Vagina (tissue), 2 donors: ENCODE measurements around the gene SAMD10. TPM values are rescaled to one million over a fixed set of nuclear protein-coding genes. Genes with fewer than 3 reads are reported as not detected.
"Not testable (repeated sequence)": the region's sequence is repeated elsewhere in the genome, so short reads cannot be mapped to it uniquely, and the experiment has no call there.

Experiments used
- DNase-seq, 2 donors: peaks; one replicate each; pipeline ENCODE4 v3.0.0-alpha.2; 2017; ENCODE audit errors: extremely low spot score in 2 of 2
- H3K27ac ChIP-seq: fragments of 200-600 bp; sonication (generic); one replicate; pipeline ENCODE4 v1.5.1; 2019
- H3K27me3 ChIP-seq: fragments of 200-600 bp; sonication (generic); one replicate; pipeline ENCODE4 v1.5.1; 2019
- H3K36me3 ChIP-seq, 2 donors: fragments of 200-600 bp; sonication (generic); one replicate each; pipeline ENCODE4 v1.5.1; 2017 to 2019
- H3K4me1 ChIP-seq: fragments of 200-600 bp; sonication (generic); one replicate; pipeline ENCODE4 v1.5.1; 2019
- H3K4me3 ChIP-seq, 2 donors: fragments of 200-600 bp; sonication (generic); 1 replicate in 1 of 2; 2 replicates in 1 of 2; pipeline ENCODE4 v1.5.1; 2016 to 2019
- H3K9me3 ChIP-seq: fragments of 200-600 bp; sonication (generic); one replicate; pipeline ENCODE4 v1.5.1; 2019
- CTCF ChIP-seq, 3 experiments: fragments of 450-650 bp in 2 of 3; fragments of 200-600 bp in 1 of 3; sonication (generic) in 1 of 3; IDR thresholded peaks; one replicate each; pipeline ENCODE4 v1.5.1; 2017 to 2019; ENCODE audit warnings: antibody characterized with exemption in 3 of 3, mild to moderate bottlenecking in 2 of 3, moderate library complexity in 2 of 3
- POLR2A ChIP-seq, 2 donors: fragments of 450-650 bp; IDR thresholded peaks; one replicate each; pipeline ENCODE4 v1.6.1; 2017; ENCODE audit warnings: antibody characterized with exemption in 2 of 2, mild to moderate bottlenecking in 2 of 2, moderate library complexity in 2 of 2
- POLR2AphosphoS5 ChIP-seq, 2 donors: sonication (generic); formaldehyde crosslinking; IDR thresholded peaks; one replicate each; pipeline ENCODE4 v1.9.0; 2017; ENCODE audit warnings: antibody characterized with exemption in 2 of 2, mild to moderate bottlenecking in 2 of 2, low read depth in 1 of 2; ENCODE audit not compliant: insufficient read depth in 1 of 2
- intact Hi-C: fragments of 100-400 bp; cut with DNase I; formaldehyde crosslinking; loops from one replicate; pipeline ENCODE4 v1.15.1; 2023
- total RNA-seq: library from RNA; depleted of rRNA; stranded (reverse); fragments of >200 nt; gene quantifications from one replicate; pipeline ENCODE4 v1.2.3, GENCODE V29; 2016

The SAMD10 gene
- total RNA-seq, 1 donor from 2014 or later = 11.8 TPM

- Histone ChIP-seq H3K36me3 (no peaks in the 10 kb centered on the region), H3K4me3 (peak overlapping the region in 1 of 2 donors; percentile 29), H3K4me1 (peaks cover 42% of the 10 kb centered on the region), H3K27ac (peak overlapping the region; percentile 49), H3K27me3 (no peaks in the 10 kb centered on the region), H3K9me3 (no peaks in the 10 kb centered on the region)
- DNase-seq = peak in 1 of 2 donors; percentile 83
- intact Hi-C loops = loop anchor here (2.0 kb wide), 1 partner anchor 437 kb away; the partner anchor contains the start of gene PTK6
- TF ChIP-seq POLR2A (IDR thresholded peaks at IDR 0.05) = no peak
- peak; percentile 39 to 48 for TF ChIP-seq POLR2AphosphoS5 (IDR thresholded peaks at IDR 0.05; ENCODE audit: insufficient read depth in 1 of 2, low read depth in 1 of 2)
- TF ChIP-seq CTCF (IDR thresholded peaks at IDR 0.05) = peak; percentile 93 to 97 (median 95)
Observed at GRCh38 chr20:63973636-63974401, 5.6 kb downstream of the SAMD10 start.

GRCh38 chr20:63973160-63973479, 6.3 kb downstream of the SAMD10 start:
- intact Hi-C loops = no loop called here
- H3K27ac ChIP-seq = peak overlapping the region; percentile 49
- DNase-seq = no peak
- no peak overlapping the region for H3K4me3 ChIP-seq
- no peaks in the 10 kb centered on the region for H3K27me3 ChIP-seq
- H3K36me3 ChIP-seq = no peaks in the 10 kb centered on the region
- peaks cover 42% of the 10 kb centered on the region for H3K4me1 ChIP-seq
- no peaks in the 10 kb centered on the region for H3K9me3 ChIP-seq
- no peak for TF ChIP-seq CTCF (IDR thresholded peaks at IDR 0.05)
- no peak for TF ChIP-seq POLR2AphosphoS5 (IDR thresholded peaks at IDR 0.05; ENCODE audit: insufficient read depth in 1 of 2, low read depth in 1 of 2)
- TF ChIP-seq POLR2A (IDR thresholded peaks at IDR 0.05) = no peak

GRCh38 chr20:63972312-63973159, 6.9 kb downstream of the SAMD10 start:
- no peak overlapping the region for H3K4me3 ChIP-seq
- H3K9me3 ChIP-seq = no peaks in the 10 kb centered on the region
- no peak overlapping the region for H3K27ac ChIP-seq
- peaks cover 0 to 3% of the 10 kb centered on the region in 2 donors for H3K36me3 ChIP-seq
- intact Hi-C loops = no loop called here
- DNase-seq = peak in 1 of 2 donors; percentile 85
- TF ChIP-seq POLR2A (IDR thresholded peaks at IDR 0.05) = no peak
- TF ChIP-seq CTCF (IDR thresholded peaks at IDR 0.05) = no peak
- TF ChIP-seq POLR2AphosphoS5 (IDR thresholded peaks at IDR 0.05; ENCODE audit: insufficient read depth in 1 of 2, low read depth in 1 of 2) = no peak
- peaks cover 40% of the 10 kb centered on the region for H3K4me1 ChIP-seq
- no peaks in the 10 kb centered on the region for H3K27me3 ChIP-seq

GRCh38 chr20:63971960-63972311, 7.5 kb downstream of the SAMD10 start:
- DNase-seq, H3K27ac ChIP-seq, H3K4me3 ChIP-seq, H3K27me3 ChIP-seq, H3K9me3 ChIP-seq, H3K36me3 ChIP-seq, intact Hi-C loops: not testable (repeated sequence)
- peaks cover 40% of the 10 kb centered on the region for H3K4me1 ChIP-seq

- intact Hi-C loops = no loop called here
- Histone ChIP-seq H3K27ac (no peak overlapping the region), H3K9me3 (no peaks in the 10 kb centered on the region)
Observed at GRCh38 chr20:63970714-63971431, 8.6 kb downstream of the SAMD10 start.

More at GRCh38 chr20:63970714-63971431, 8.6 kb downstream of the SAMD10 start:
- peaks cover 0 to 19% of the 10 kb centered on the region in 2 donors for H3K36me3 ChIP-seq
- peaks cover 40% of the 10 kb centered on the region for H3K4me1 ChIP-seq
- DNase-seq = no peak
- TF ChIP-seq POLR2AphosphoS5 (IDR thresholded peaks at IDR 0.05; ENCODE audit: insufficient read depth in 1 of 2, low read depth in 1 of 2) = no peak
- TF ChIP-seq POLR2A (IDR thresholded peaks at IDR 0.05) = no peak
- no peak for TF ChIP-seq CTCF (IDR thresholded peaks at IDR 0.05)
- no peak overlapping the region for H3K4me3 ChIP-seq
- H3K27me3 ChIP-seq = no peaks in the 10 kb centered on the region
